Chondrocyte (in vitro differentiated cells): ENCODE data around the gene ZNF524. TPM values are rescaled to one million over a fixed set of nuclear protein-coding genes. Genes with fewer than 3 reads are reported as not detected.

Experiments
- DNase-seq: peaks from one replicate; pipeline ENCODE4 v3.0.0; 2021; ENCODE audit warnings: mixed read lengths, low spot score
- H3K27ac Mint-ChIP-seq: one replicate; pipeline ENCODE4 v1.8.0; 2021; ENCODE audit warnings: mild to moderate bottlenecking, moderate library complexity, mixed read lengths; ENCODE audit not compliant: unreplicated experiment
- H3K27me3 Mint-ChIP-seq: 2 replicates; pipeline ENCODE4 v1.8.0; 2021; ENCODE audit warnings: low read depth, mixed read lengths
- H3K36me3 Mint-ChIP-seq: 2 replicates; pipeline ENCODE4 v1.8.0; 2021; ENCODE audit warnings: low read depth, mixed read lengths
- H3K4me1 Mint-ChIP-seq: 2 replicates; pipeline ENCODE4 v1.8.0; 2021; ENCODE audit warnings: low read depth, mild to moderate bottlenecking, mixed read lengths
- H3K4me3 Mint-ChIP-seq: one replicate; pipeline ENCODE4 v1.8.0; 2021; ENCODE audit warnings: mild to moderate bottlenecking, moderate library complexity, mixed read lengths; ENCODE audit not compliant: unreplicated experiment
- H3K9me3 Mint-ChIP-seq: 2 replicates; pipeline ENCODE4 v1.8.0; 2021; ENCODE audit warnings: low read depth, mixed read lengths
- CTCF ChIP-seq: fragments of 200-600 bp; sonication (generic); IDR thresholded peaks from 2 replicates; pipeline ENCODE4 v1.5.0; 2021; ENCODE audit warnings: antibody characterized with exemption, mild to moderate bottlenecking, moderate library complexity
- total RNA-seq: library from RNA; stranded (reverse); gene quantifications from 3 replicates; pipeline ENCODE4 v1.2.1, GENCODE V29; 2021

ZNF524 gene
- total RNA-seq, 1 donor from 2014 or later: 11.0 TPM

- no peaks in the 10 kb centered on the region for H3K36me3 Mint-ChIP-seq
- TF ChIP-seq CTCF: no peak
Observed at GRCh38 chr19:55554302-55554701, 45.8 kb upstream of the ZNF524 start.

DNA sequence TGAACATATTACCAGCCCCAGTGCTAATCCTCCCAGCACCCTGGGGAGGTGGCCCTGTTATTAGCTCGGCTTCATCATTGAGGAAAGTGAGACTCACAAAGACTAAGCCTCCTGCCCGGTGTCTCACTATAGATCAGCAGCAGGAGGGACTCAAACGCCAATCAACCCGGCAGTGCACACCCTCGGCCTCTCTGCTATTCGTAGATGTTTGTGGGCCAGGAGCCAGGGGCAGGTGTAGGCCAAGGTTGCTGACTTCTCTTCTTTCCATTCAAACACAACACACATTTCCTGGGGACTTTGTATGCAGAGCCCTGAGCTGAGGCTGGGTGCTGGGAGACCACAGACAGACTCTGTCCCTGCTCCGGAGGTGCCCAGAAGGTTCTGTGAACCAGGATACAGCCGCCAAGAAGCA, 45.3 kb upstream of the ZNF524 start:
- Mint-ChIP-seq H3K9me3 (no peaks in the 10 kb centered on the region), H3K4me3 (no peak overlapping the region), H3K4me1 (peaks cover 34% of the 10 kb centered on the region), H3K36me3 (no peaks in the 10 kb centered on the region), H3K27me3 (no peaks in the 10 kb centered on the region), H3K27ac (no peak overlapping the region)
- no peak for TF ChIP-seq CTCF
- DNase-seq: no peak

More at GRCh38 chr19:55554302-55554701, 45.8 kb upstream of the ZNF524 start:
- Mint-ChIP-seq H3K9me3 (no peaks in the 10 kb centered on the region), H3K4me3 (no peak overlapping the region), H3K27ac (peak overlapping the region; percentile 61), H3K27me3 (no peaks in the 10 kb centered on the region), H3K4me1 (peaks cover 38% of the 10 kb centered on the region)
- DNase-seq: no peak

DNA sequence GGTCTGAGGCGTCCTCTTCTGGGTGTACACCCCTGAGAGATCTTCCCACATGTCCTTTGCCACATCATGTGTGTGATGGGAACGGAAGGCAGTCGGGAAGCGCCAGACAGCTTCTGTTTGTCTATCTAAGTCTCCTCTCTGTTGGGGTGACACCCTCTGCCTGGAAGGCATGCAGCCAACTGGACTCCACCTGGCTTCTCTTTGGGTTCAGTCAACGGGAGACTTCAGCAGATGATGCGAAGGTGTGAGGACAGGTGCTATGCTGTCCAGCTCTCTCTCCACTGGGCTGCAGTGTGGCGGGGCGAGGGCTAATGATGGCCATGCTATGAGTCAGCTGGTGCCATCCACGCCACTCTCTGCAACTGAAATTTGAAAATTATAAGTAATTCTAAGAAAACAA, 40.4 kb upstream of the ZNF524 start:
- TF ChIP-seq CTCF: no peak
- H3K4me3 Mint-ChIP-seq: no peak overlapping the region
- no peak overlapping the region for H3K27ac Mint-ChIP-seq
- peaks cover 3% of the 10 kb centered on the region for H3K9me3 Mint-ChIP-seq
- H3K4me1 Mint-ChIP-seq: no peaks in the 10 kb centered on the region
- no peaks in the 10 kb centered on the region for H3K27me3 Mint-ChIP-seq
- H3K36me3 Mint-ChIP-seq: no peaks in the 10 kb centered on the region
- no peak for DNase-seq

DNA sequence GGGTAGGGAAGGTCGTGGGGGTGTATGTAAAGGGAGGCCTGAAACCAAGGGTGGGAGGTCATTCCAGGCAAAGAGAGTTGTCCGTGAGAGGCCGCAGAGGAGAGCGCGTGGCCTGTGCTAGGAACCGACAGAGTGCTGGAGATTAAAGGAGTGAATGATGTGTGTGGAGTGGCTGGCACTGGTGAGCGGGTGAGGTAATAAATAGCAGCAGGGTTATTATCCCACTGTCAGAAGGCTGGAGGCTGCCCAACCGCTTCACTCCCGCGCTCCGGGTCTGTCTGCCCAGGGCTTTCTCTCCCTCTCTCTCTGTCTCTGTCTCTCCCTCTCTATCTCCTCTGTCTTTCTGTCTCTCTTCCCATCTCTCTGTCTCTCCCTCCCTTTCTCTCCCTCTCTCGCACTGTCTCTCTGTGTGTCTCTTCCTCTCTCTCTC, 36.8 kb upstream of the ZNF524 start:
- DNase-seq: no peak
- H3K36me3 Mint-ChIP-seq: no peaks in the 10 kb centered on the region
- no peaks in the 10 kb centered on the region for H3K4me1 Mint-ChIP-seq
- no peak for TF ChIP-seq CTCF
- H3K27ac Mint-ChIP-seq: no peak overlapping the region
- peaks cover 4% of the 10 kb centered on the region for H3K27me3 Mint-ChIP-seq
- H3K9me3 Mint-ChIP-seq: peaks cover 3% of the 10 kb centered on the region
- H3K4me3 Mint-ChIP-seq: no peak overlapping the region

GRCh38 chr19:55566823-55567222, 33.3 kb upstream of the ZNF524 start:
- H3K27ac Mint-ChIP-seq: no peak overlapping the region
- TF ChIP-seq CTCF: no peak
- no peaks in the 10 kb centered on the region for H3K4me1 Mint-ChIP-seq
- H3K4me3 Mint-ChIP-seq: no peak overlapping the region
- no peaks in the 10 kb centered on the region for H3K9me3 Mint-ChIP-seq
- H3K36me3 Mint-ChIP-seq: no peaks in the 10 kb centered on the region
- H3K27me3 Mint-ChIP-seq: peaks cover 4% of the 10 kb centered on the region
- DNase-seq: no peak
